Measurements from ENCODE around the gene ZNF492.
"Not testable (repeated sequence)": the region's sequence is repeated elsewhere in the genome, so short reads cannot be mapped to it uniquely, and the experiment has no call there.

ZNF492 gene

GRCh38 chr19:22616659-22617058 is 17.5 kb upstream of the ZNF492 start:
- Histone ChIP-seq H3K9ac (ENCODE audit: low read length) (no peak overlapping the region), H3F3A (ENCODE audit: insufficient read depth, low read length) (no peaks in the 10 kb centered on the region), H3K4me1 (ENCODE audit: insufficient read depth, low read length, severe bottlenecking) (no peaks in the 10 kb centered on the region), H3K4me2 (ENCODE audit: low read length) (no peak overlapping the region), H3K9me3 (ENCODE audit: low read length) (no peaks in the 10 kb centered on the region), H3K79me2 (ENCODE audit: insufficient read depth, low read length) (no peaks in the 10 kb centered on the region), H3K27ac (ENCODE audit: low read depth, low read length, poor library complexity, severe bottlenecking) (no peak overlapping the region), H4K20me1 (ENCODE audit: insufficient read depth, low read length) (no peaks in the 10 kb centered on the region), H3K9me2 (ENCODE audit: low read depth, low read length) (no peaks in the 10 kb centered on the region), H3K4me3 (ENCODE audit: low read depth, low read length, poor library complexity, severe bottlenecking) (no peak overlapping the region), H2AFZ (ENCODE audit: low read length) (no peak overlapping the region), H3K27me3 (ENCODE audit: insufficient read depth, low read length) (no peaks in the 10 kb centered on the region), H3K36me3 (ENCODE audit: insufficient read depth, low read length) (no peaks in the 10 kb centered on the region)
- TF ChIP-seq CTCF (IDR thresholded peaks at IDR 0.05; ENCODE audit: low read length), result no peak
- no peak for TF ChIP-seq EZH2 (IDR thresholded peaks at IDR 0.05; ENCODE audit: borderline replicate concordance, low read length)

GRCh38 chr19:22617181-22617580 is 16.9 kb upstream of the ZNF492 start:
- not testable (repeated sequence) for H4K20me1 ChIP-seq (ENCODE audit: insufficient read depth, low read length); H3K4me2 ChIP-seq (ENCODE audit: low read length); H3K9ac ChIP-seq (ENCODE audit: low read length); H3K79me2 ChIP-seq (ENCODE audit: insufficient read depth, low read length); H3K36me3 ChIP-seq (ENCODE audit: insufficient read depth, low read length); H3K27me3 ChIP-seq (ENCODE audit: insufficient read depth, low read length); H3K4me3 ChIP-seq (ENCODE audit: low read depth, low read length, poor library complexity, severe bottlenecking); H3K9me2 ChIP-seq (ENCODE audit: low read depth, low read length); H3F3A ChIP-seq (ENCODE audit: insufficient read depth, low read length); H3K27ac ChIP-seq (ENCODE audit: low read depth, low read length, poor library complexity, severe bottlenecking); H3K4me1 ChIP-seq (ENCODE audit: insufficient read depth, low read length, severe bottlenecking); H2AFZ ChIP-seq (ENCODE audit: low read length); H3K9me3 ChIP-seq (ENCODE audit: low read length)

- H3F3A ChIP-seq (ENCODE audit: insufficient read depth, low read length), result no peaks in the 10 kb centered on the region
- H3K4me2 ChIP-seq (ENCODE audit: low read length), result no peak overlapping the region
- H2AFZ ChIP-seq (ENCODE audit: low read length), result no peak overlapping the region
- H3K9ac ChIP-seq (ENCODE audit: low read length), result no peak overlapping the region
- no peak overlapping the region for H3K4me3 ChIP-seq (ENCODE audit: low read depth, low read length, poor library complexity, severe bottlenecking)
- H3K27ac ChIP-seq (ENCODE audit: low read depth, low read length, poor library complexity, severe bottlenecking), result no peak overlapping the region
- no peaks in the 10 kb centered on the region for H4K20me1 ChIP-seq (ENCODE audit: insufficient read depth, low read length)
- no peaks in the 10 kb centered on the region for H3K79me2 ChIP-seq (ENCODE audit: insufficient read depth, low read length)
- no peak for TF ChIP-seq EZH2 (IDR thresholded peaks at IDR 0.05; ENCODE audit: borderline replicate concordance, low read length)
- no peaks in the 10 kb centered on the region for H3K36me3 ChIP-seq (ENCODE audit: insufficient read depth, low read length)
- H3K9me3 ChIP-seq (ENCODE audit: low read length), result no peaks in the 10 kb centered on the region
- H3K27me3 ChIP-seq (ENCODE audit: insufficient read depth, low read length), result no peaks in the 10 kb centered on the region
- no peaks in the 10 kb centered on the region for H3K9me2 ChIP-seq (ENCODE audit: low read depth, low read length)
- H3K4me1 ChIP-seq (ENCODE audit: insufficient read depth, low read length, severe bottlenecking), result no peaks in the 10 kb centered on the region
These were observed 16.4 kb upstream of the ZNF492 start for GRCh38 chr19:22617614-22618320.

- TF ChIP-seq EZH2 (IDR thresholded peaks at IDR 0.05; ENCODE audit: borderline replicate concordance, low read length) (no peak), CTCF (IDR thresholded peaks at IDR 0.05; ENCODE audit: low read length) (no peak)
- Histone ChIP-seq H3K9me3 (ENCODE audit: low read length) (no peaks in the 10 kb centered on the region), H3F3A (ENCODE audit: insufficient read depth, low read length) (no peaks in the 10 kb centered on the region)
These were observed 14.8 kb upstream of the ZNF492 start for GRCh38 chr19:22619371-22619770.

More at GRCh38 chr19:22619371-22619770, 14.8 kb upstream of the ZNF492 start:
- Histone ChIP-seq H3K9ac (ENCODE audit: low read length) (no peak overlapping the region), H3K4me1 (ENCODE audit: insufficient read depth, low read length, severe bottlenecking) (no peaks in the 10 kb centered on the region), H2AFZ (ENCODE audit: low read length) (no peak overlapping the region), H3K27me3 (ENCODE audit: insufficient read depth, low read length) (no peaks in the 10 kb centered on the region), H3K36me3 (ENCODE audit: insufficient read depth, low read length) (no peaks in the 10 kb centered on the region), H3K4me2 (ENCODE audit: low read length) (no peak overlapping the region), H3K27ac (ENCODE audit: low read depth, low read length, poor library complexity, severe bottlenecking) (no peak overlapping the region), H3K79me2 (ENCODE audit: insufficient read depth, low read length) (no peaks in the 10 kb centered on the region), H4K20me1 (ENCODE audit: insufficient read depth, low read length) (no peaks in the 10 kb centered on the region), H3K9me2 (ENCODE audit: low read depth, low read length) (no peaks in the 10 kb centered on the region), H3K4me3 (ENCODE audit: low read depth, low read length, poor library complexity, severe bottlenecking) (no peak overlapping the region)
